SU-DHL-6 (cell line): ENCODE measurements around the gene NEU1.
"Not testable (repeated sequence)": the region's sequence is repeated elsewhere in the genome, so short reads cannot be mapped to it uniquely, and the experiment has no call there.

Source experiments
- CTCF ChIP-seq: fragments of 200-600 bp; sonication (generic); IDR thresholded peaks from one replicate; pipeline ENCODE4 v1.5.1; 2017; ENCODE audit warnings: antibody characterized with exemption, mild to moderate bottlenecking, low read length, moderate library complexity; ENCODE audit not compliant: insufficient read depth, poor library complexity, severe bottlenecking
- EZH2phosphoT487 ChIP-seq: fragments of 200-600 bp; sonication (generic), shearing (Covaris generic); conservative IDR thresholded peaks from 2 replicates; pipeline ENCODE4 v1.6.1; 2018; ENCODE audit warnings: mild to moderate bottlenecking, antibody characterized with exemption, low read length, moderate library complexity, mixed read lengths

DNA sequence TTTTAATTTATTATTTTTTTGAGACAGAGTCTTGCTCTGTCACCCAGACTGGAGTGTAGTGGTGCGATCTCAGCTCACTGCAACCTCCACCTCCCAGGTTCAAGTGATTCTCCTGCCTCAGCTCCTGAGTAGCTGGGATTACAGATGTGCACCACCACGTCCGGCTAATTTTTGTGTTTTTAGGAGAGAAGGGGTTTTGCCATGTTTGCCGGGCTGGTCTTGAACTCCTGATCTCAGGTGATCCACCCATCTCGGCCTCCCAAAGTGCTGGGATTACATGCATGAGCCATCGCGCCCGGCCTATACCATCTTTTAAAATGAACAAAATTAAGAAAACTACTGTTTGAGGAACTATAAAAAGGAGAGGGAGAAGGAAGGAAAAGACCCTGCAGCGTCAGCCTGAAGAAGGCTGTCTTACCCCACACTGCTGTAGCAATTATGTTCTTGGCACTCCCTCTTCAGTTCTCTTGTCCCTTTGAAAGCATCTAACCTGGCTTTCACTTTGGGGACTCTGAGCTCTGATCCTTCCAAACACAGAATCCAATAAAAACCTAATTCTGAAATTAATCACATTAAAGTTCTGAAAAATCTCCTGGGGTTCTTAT lies 38.9 kb downstream of the NEU1 start:
- not testable (repeated sequence) for TF ChIP-seq CTCF, EZH2phosphoT487
